Loucy (cell line): ENCODE data around the gene RPL10.

Source experiments
- H2AFZ ChIP-seq: fragments of 200-600 bp; sonication (generic); 2 replicates; pipeline ENCODE4 v1.6.0; 2016; ENCODE audit warnings: antibody characterized with exemption, mild to moderate bottlenecking, low read length, moderate library complexity
- H3F3A ChIP-seq: fragments of 200-600 bp; 2 replicates; pipeline ENCODE4 v1.6.0; 2016; ENCODE audit warnings: antibody characterized with exemption, low read depth, mild to moderate bottlenecking
- H3K27me3 ChIP-seq: fragments of 200-600 bp; sonication (generic); 2 replicates; pipeline ENCODE4 v1.6.1; 2014; ENCODE audit warnings: low read length, mild to moderate bottlenecking; ENCODE audit not compliant: insufficient read depth, poor library complexity, severe bottlenecking
- H3K36me3 ChIP-seq: fragments of 200-600 bp; sonication (generic); 2 replicates; pipeline ENCODE4 v1.6.1; 2016; ENCODE audit warnings: low read length; ENCODE audit not compliant: insufficient read depth
- H3K4me1 ChIP-seq: fragments of 200-600 bp; sonication (generic); 2 replicates; pipeline ENCODE4 v1.5.1; 2014; ENCODE audit warnings: low read length, mild to moderate bottlenecking; ENCODE audit not compliant: insufficient read depth, poor library complexity, severe bottlenecking
- H3K4me2 ChIP-seq: fragments of 200-600 bp; sonication (generic); 2 replicates; pipeline ENCODE4 v1.6.0; 2014; ENCODE audit warnings: antibody characterized with exemption, low read length, low read depth, mild to moderate bottlenecking; ENCODE audit not compliant: poor library complexity, severe bottlenecking
- H3K4me3 ChIP-seq: fragments of 200-600 bp; sonication (generic); 2 replicates; pipeline ENCODE4 v1.5.1; 2014; ENCODE audit warnings: low read length, mild to moderate bottlenecking, mixed read lengths; ENCODE audit not compliant: poor library complexity, severe bottlenecking
- H3K79me2 ChIP-seq: fragments of 200-600 bp; sonication (generic); 2 replicates; pipeline ENCODE4 v1.6.1; 2014; ENCODE audit warnings: low read length; ENCODE audit not compliant: insufficient read depth
- H3K9ac ChIP-seq: fragments of 200-600 bp; sonication (generic); 2 replicates; pipeline ENCODE4 v1.6.0; 2014; ENCODE audit warnings: mild to moderate bottlenecking, low read depth, low read length, moderate library complexity; ENCODE audit not compliant: poor library complexity, severe bottlenecking
- H3K9me2 ChIP-seq: fragments of 200-600 bp; sonication (generic); replicated peaks from 2 replicates; pipeline ENCODE4 v1.6.1; 2016; ENCODE audit warnings: low read depth, low read length, mixed read lengths
- H3K9me3 ChIP-seq: fragments of 200-600 bp; sonication (generic); 2 replicates; pipeline ENCODE4 v1.6.1; 2014; ENCODE audit warnings: mild to moderate bottlenecking, antibody characterized with exemption, low read length, low read depth; ENCODE audit not compliant: insufficient read depth
- H4K20me1 ChIP-seq: fragments of 200-600 bp; sonication (generic); 2 replicates; pipeline ENCODE4 v1.6.0; 2014; ENCODE audit warnings: antibody characterized with exemption, low read length, mild to moderate bottlenecking; ENCODE audit not compliant: insufficient read depth, poor library complexity, severe bottlenecking
- EZH2phosphoT487 ChIP-seq: fragments of 200-600 bp; IDR thresholded peaks from 2 replicates; pipeline ENCODE4 v1.6.1; 2018; ENCODE audit warnings: antibody characterized with exemption, mild to moderate bottlenecking, moderate library complexity, borderline replicate concordance
- TF ChIP-seq, protein P1 (sequence below): fragments of 200-600 bp; sonication (generic); conservative IDR thresholded peaks from 2 replicates; pipeline ENCODE4 v1.5.1; 2014; ENCODE audit warnings: mild to moderate bottlenecking, antibody characterized with exemption, low read length

Gene RPL10

DNA sequence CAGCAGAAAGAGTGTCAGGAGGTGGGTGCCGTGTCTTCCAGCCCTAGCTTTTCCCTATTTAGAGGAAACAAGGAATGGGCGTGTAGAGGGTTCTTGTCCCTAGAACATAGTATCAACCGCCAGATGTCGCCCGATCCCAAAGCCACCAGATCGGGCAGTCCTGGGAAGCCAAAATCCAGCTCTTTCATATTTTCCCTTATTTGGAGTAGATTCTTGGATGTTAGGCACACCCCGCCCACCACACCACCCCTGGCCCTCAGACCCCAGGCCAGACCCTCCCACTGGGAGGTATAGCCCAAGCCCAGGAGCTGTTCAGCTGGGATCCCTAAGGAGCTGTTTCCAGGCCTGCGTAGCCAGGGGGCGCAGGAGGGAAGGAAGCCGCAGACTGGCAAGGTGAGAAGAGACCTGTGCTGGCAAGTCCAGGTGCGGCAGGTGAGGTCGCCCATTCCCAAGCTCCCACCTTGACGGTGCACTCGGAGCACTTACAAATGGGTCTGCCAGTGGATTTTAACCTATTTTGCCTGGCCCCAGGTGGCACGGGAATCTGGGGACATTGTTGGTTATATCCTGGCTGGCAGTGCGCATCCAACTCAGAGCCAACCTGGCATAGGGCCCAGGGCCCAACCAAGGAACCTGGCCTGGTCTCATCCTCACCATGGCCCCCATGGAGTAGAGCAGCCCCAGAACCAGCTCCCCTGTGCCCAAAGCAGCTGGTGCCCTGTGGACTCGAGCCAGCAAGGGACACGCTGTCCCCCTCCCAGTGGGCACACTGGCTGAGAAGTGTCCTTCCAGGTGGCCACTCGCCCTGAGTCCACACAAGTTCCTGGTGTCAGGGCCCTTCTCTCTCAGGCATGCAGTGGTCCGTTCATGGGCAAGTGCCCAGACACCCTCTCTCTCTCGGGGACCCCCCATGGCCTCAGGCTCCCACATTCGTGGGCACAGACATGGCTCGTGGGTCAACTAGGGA lies 24.6 kb upstream of the RPL10 start:
- TF ChIP-seq, protein P1, sequence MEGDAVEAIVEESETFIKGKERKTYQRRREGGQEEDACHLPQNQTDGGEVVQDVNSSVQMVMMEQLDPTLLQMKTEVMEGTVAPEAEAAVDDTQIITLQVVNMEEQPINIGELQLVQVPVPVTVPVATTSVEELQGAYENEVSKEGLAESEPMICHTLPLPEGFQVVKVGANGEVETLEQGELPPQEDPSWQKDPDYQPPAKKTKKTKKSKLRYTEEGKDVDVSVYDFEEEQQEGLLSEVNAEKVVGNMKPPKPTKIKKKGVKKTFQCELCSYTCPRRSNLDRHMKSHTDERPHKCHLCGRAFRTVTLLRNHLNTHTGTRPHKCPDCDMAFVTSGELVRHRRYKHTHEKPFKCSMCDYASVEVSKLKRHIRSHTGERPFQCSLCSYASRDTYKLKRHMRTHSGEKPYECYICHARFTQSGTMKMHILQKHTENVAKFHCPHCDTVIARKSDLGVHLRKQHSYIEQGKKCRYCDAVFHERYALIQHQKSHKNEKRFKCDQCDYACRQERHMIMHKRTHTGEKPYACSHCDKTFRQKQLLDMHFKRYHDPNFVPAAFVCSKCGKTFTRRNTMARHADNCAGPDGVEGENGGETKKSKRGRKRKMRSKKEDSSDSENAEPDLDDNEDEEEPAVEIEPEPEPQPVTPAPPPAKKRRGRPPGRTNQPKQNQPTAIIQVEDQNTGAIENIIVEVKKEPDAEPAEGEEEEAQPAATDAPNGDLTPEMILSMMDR = peak; percentile 57
- no peak for TF ChIP-seq EZH2phosphoT487
- no peak overlapping the region for H3K4me3 ChIP-seq
- peaks cover 24% of the 10 kb centered on the region for H3K79me2 ChIP-seq
- H3K36me3 ChIP-seq = no peaks in the 10 kb centered on the region
- H3K9me3 ChIP-seq = no peaks in the 10 kb centered on the region
- peak overlapping the region; percentile 75 for H3K4me2 ChIP-seq
- peaks cover 7% of the 10 kb centered on the region for H4K20me1 ChIP-seq
- peaks cover 13% of the 10 kb centered on the region for H3K4me1 ChIP-seq
- H3F3A ChIP-seq = no peaks in the 10 kb centered on the region
- no peaks in the 10 kb centered on the region for H3K9me2 ChIP-seq
- H3K9ac ChIP-seq = no peak overlapping the region
- no peak overlapping the region for H2AFZ ChIP-seq
- H3K27me3 ChIP-seq = no peaks in the 10 kb centered on the region

DNA sequence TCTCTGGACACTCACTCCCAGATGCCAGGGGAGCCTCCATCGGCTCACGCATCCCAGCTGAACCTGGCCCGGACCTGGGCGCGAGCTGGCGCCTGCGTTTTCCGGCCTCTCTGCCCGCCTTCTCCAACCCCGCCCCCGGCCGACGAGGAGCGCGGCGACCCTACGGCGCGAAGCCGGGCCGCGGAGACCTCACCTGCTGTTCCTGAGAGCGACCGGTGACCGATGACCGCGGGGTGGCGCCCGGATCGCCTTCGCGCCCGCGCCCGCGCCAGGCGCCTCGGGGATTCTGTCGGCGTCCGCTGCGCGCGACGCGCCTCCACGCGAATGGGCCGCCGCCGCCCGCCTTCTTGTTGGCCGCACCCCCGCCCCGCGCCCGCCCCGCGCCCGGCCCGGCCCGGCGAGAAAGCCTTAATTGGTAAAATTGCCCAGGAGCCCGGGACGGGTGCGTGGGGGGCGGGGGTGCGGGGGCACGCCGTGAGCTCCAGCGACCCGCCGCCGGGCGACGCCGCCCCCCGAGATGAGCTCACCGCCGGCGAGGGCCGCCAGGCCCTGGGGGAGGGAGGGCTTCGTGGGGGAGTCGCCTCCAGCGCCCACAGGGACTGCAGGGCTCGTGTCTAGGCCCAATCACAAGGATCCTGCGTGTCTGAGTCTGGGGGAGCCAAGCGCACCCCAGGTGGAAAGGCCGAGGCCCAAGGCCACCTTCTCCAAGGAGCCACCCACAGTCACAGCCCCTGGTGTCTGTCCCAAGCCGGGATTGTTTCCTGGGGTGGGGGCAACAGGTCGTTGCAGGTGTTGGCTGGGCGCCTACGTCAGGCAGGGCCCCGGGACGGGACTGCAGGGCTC lies 23.6 kb upstream of the RPL10 start, which contains the start of gene FLNA:
FLNA (minus strand) TSS at position 322 of the 843 bp plus-strand sequence. CDS start 3,389 bp downstream, outside the sequence.
- H3F3A ChIP-seq = no peaks in the 10 kb centered on the region
- H3K27me3 ChIP-seq = no peaks in the 10 kb centered on the region
- no peak for TF ChIP-seq EZH2phosphoT487
- TF ChIP-seq, protein P1 = no peak
- H4K20me1 ChIP-seq = peaks cover 4% of the 10 kb centered on the region
- H3K79me2 ChIP-seq = peaks cover 19% of the 10 kb centered on the region
- H3K4me3 ChIP-seq = no peak within 1 kb of the TSS
- no peaks in the 10 kb centered on the region for H3K36me3 ChIP-seq
- H3K9ac ChIP-seq = no peak within 1 kb of the TSS
- no peaks in the 10 kb centered on the region for H3K9me2 ChIP-seq
- no peak within 1 kb of the TSS for H2AFZ ChIP-seq
- no peaks in the 10 kb centered on the region for H3K9me3 ChIP-seq
- H3K4me2 ChIP-seq = peak within 1 kb of the TSS; percentile 75
- H3K4me1 ChIP-seq = peaks cover 13% of the 10 kb centered on the region

GRCh38 chrX:154375156-154375504 lies 23.0 kb upstream of the RPL10 start:
- no peaks in the 10 kb centered on the region for H4K20me1 ChIP-seq
- no peak overlapping the region for H3K4me3 ChIP-seq
- no peaks in the 10 kb centered on the region for H3K9me2 ChIP-seq
- H3K4me1 ChIP-seq = peaks cover 10% of the 10 kb centered on the region
- peaks cover 19% of the 10 kb centered on the region for H3K79me2 ChIP-seq
- no peak overlapping the region for H2AFZ ChIP-seq
- no peak overlapping the region for H3K4me2 ChIP-seq
- no peaks in the 10 kb centered on the region for H3K36me3 ChIP-seq
- no peak overlapping the region for H3K9ac ChIP-seq
- H3K27me3 ChIP-seq = no peaks in the 10 kb centered on the region
- H3F3A ChIP-seq = no peaks in the 10 kb centered on the region
- H3K9me3 ChIP-seq = no peaks in the 10 kb centered on the region
- no peak for TF ChIP-seq EZH2phosphoT487
- TF ChIP-seq, protein P1 = no peak
